ENCODE data around the gene MAIP1. TPM values are rescaled to one million over a fixed set of nuclear protein-coding genes. Genes with fewer than 3 reads are reported as not detected.
"Not testable (repeated sequence)": the region's sequence is repeated elsewhere in the genome, so short reads cannot be mapped to it uniquely, and the experiment has no call there.

Gene MAIP1
- total RNA-seq, 1 donor from 2014 or later = 22.7 TPM

DNA sequence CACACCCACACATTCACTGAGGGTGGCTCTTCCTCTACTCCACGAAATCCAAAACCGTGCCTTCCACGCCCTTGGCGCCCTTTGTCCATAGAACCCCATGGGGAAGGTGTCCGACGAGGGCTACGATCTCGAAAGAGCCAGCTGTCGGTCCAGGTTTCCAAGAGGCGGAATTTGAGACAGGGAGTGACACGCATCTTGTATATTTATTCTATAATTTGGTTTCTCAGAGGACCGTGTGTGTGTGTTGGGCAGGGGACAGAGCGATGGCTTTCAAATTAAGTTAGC is 43.6 kb upstream of the MAIP1 start:
- intact Hi-C loops (cut with micrococcal nuclease) = no loop called here
- H3K4me3 ChIP-seq = peak overlapping the region; percentile 81
- peaks cover 10% of the 10 kb centered on the region for H3K36me3 ChIP-seq
- peak overlapping the region; percentile 97 for H3K27ac ChIP-seq (replicated peaks)
- peaks cover 2% of the 10 kb centered on the region for H3K9me3 ChIP-seq (replicated peaks)
- H3K4me1 ChIP-seq = peaks cover 36% of the 10 kb centered on the region
- H3K27me3 ChIP-seq (ENCODE audit: low read depth) = no peaks in the 10 kb centered on the region
- TF ChIP-seq, protein P1, sequence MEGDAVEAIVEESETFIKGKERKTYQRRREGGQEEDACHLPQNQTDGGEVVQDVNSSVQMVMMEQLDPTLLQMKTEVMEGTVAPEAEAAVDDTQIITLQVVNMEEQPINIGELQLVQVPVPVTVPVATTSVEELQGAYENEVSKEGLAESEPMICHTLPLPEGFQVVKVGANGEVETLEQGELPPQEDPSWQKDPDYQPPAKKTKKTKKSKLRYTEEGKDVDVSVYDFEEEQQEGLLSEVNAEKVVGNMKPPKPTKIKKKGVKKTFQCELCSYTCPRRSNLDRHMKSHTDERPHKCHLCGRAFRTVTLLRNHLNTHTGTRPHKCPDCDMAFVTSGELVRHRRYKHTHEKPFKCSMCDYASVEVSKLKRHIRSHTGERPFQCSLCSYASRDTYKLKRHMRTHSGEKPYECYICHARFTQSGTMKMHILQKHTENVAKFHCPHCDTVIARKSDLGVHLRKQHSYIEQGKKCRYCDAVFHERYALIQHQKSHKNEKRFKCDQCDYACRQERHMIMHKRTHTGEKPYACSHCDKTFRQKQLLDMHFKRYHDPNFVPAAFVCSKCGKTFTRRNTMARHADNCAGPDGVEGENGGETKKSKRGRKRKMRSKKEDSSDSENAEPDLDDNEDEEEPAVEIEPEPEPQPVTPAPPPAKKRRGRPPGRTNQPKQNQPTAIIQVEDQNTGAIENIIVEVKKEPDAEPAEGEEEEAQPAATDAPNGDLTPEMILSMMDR (IDR thresholded peaks at IDR 0.05; ENCODE audit: borderline replicate concordance) = no peak
- DNase-seq = no peak

DNA sequence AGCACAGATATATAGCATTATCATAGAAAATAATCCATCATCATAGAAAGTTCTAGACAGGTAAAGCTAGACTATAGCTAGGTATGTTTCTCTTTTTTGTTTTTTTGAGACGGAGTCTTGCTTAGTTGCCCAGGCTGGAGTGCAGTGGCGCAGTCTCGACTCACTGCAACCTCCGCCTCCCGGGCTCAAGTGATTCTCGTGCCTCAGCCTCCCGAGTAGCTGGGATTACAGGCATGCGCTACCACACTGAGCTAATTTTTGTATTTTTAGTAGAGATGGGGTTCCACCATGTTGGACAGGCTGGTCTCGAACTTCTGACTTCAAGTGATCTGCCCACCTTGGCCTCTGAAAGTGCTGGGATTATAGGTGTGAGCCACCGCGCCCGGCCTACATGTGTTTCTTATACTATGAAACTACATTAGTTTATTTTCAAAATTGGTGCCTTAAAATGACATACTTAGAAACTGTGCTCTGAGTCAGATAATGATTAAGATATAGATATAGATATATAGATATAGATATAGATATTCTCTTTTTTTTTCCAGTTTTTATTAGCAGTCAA is 42.7 kb upstream of the MAIP1 start:
- Histone ChIP-seq H3K4me1 (peaks cover 36% of the 10 kb centered on the region), H3K36me3 (peaks cover 19% of the 10 kb centered on the region), H3K4me3 (peak overlapping the region; percentile 81)
- DNase-seq; intact Hi-C loops (cut with micrococcal nuclease); H3K27me3 ChIP-seq (ENCODE audit: low read depth); H3K27ac ChIP-seq (replicated peaks); H3K9me3 ChIP-seq (replicated peaks): not testable (repeated sequence)

- DNase-seq = no peak
- Histone ChIP-seq H3K9me3 (replicated peaks) (peaks cover 6% of the 10 kb centered on the region), H3K27me3 (ENCODE audit: low read depth) (no peaks in the 10 kb centered on the region), H3K4me3 (no peak overlapping the region), H3K27ac (replicated peaks) (no peak overlapping the region), H3K36me3 (peaks cover 35% of the 10 kb centered on the region), H3K4me1 (peaks cover 36% of the 10 kb centered on the region)
- intact Hi-C loops (cut with micrococcal nuclease) = no loop called here
- TF ChIP-seq, protein P1 (IDR thresholded peaks at IDR 0.05; ENCODE audit: borderline replicate concordance) = no peak
Measured at GRCh38 chr2:199914372-199914958, 40.9 kb upstream of the MAIP1 start.

GRCh38 chr2:199916980-199917379 is 38.4 kb upstream of the MAIP1 start:
- Histone ChIP-seq H3K36me3 (peaks cover 39% of the 10 kb centered on the region), H3K9me3 (replicated peaks) (peaks cover 6% of the 10 kb centered on the region), H3K4me1 (peaks cover 21% of the 10 kb centered on the region), H3K4me3 (no peak overlapping the region), H3K27ac (replicated peaks) (no peak overlapping the region), H3K27me3 (ENCODE audit: low read depth) (no peaks in the 10 kb centered on the region)
- intact Hi-C loops (cut with micrococcal nuclease) = no loop called here
- TF ChIP-seq, protein P1 (IDR thresholded peaks at IDR 0.05; ENCODE audit: borderline replicate concordance) = no peak
- DNase-seq = no peak

DNA sequence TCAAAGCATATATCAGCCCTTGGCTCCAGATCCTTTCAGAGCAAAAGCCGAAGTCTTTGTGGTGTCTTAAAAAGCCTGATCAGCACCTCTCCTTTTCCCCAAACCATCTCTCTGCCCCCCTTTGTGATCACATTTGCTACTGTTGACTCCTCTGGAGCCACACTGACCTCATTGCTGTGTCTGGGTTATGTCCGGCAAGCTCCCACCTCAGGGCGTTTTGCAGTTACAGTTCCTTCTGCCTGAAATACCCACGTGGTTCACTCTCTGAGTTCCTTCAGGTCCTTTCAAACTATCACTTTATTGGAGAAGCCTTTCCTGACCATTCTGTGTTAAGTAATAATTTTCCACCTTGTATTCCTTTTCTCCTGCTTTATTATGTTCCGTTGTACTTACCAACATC is 32.5 kb upstream of the MAIP1 start:
- TF ChIP-seq, protein P1 (IDR thresholded peaks at IDR 0.05; ENCODE audit: borderline replicate concordance) = no peak
- H3K4me1 ChIP-seq = peaks cover 5% of the 10 kb centered on the region
- H3K27ac ChIP-seq (replicated peaks) = no peak overlapping the region
- DNase-seq = no peak
- no peaks in the 10 kb centered on the region for H3K27me3 ChIP-seq (ENCODE audit: low read depth)
- no peak overlapping the region for H3K4me3 ChIP-seq
- peaks cover 28% of the 10 kb centered on the region for H3K36me3 ChIP-seq
- intact Hi-C loops (cut with micrococcal nuclease) = no loop called here
- H3K9me3 ChIP-seq (replicated peaks) = no peaks in the 10 kb centered on the region

DNA sequence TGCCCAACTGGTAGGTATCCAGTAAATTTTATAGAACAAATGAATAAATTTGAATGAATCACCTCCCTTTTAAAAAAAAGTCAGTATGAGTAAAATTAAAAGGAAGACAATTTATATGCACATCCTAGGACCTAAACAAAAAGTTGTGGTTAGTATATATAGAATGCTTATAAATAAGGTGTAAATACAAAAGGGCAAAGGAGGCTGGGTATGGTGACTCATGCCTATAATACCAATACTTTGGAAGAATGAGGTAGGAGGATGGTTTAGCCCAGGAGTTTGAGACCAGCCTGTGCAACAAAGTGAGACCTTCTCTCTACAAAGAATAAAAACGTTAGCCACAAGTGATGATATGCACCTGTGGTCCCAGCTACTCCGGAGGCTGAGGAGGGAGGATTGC is 31.5 kb upstream of the MAIP1 start:
- no peaks in the 10 kb centered on the region for H3K9me3 ChIP-seq (replicated peaks)
- H3K27me3 ChIP-seq (ENCODE audit: low read depth) = no peaks in the 10 kb centered on the region
- intact Hi-C loops (cut with micrococcal nuclease) = no loop called here
- H3K27ac ChIP-seq (replicated peaks) = no peak overlapping the region
- no peak for DNase-seq
- peaks cover 5% of the 10 kb centered on the region for H3K4me1 ChIP-seq
- peaks cover 18% of the 10 kb centered on the region for H3K36me3 ChIP-seq
- TF ChIP-seq, protein P1 (IDR thresholded peaks at IDR 0.05; ENCODE audit: borderline replicate concordance) = no peak
- H3K4me3 ChIP-seq = no peak overlapping the region

All from left ventricle myocardium inferior (tissue), 1 donor.